ENCODE data around the gene ARRDC5. TPM values are rescaled to one million over a fixed set of nuclear protein-coding genes. Genes with fewer than 3 reads are reported as not detected.
A peak's percentile ranks its signal among the peaks of the same experiment; 100 is the strongest.

ARRDC5 gene
- total RNA-seq, 1 experiment from 2014 or later: not detected

DNA sequence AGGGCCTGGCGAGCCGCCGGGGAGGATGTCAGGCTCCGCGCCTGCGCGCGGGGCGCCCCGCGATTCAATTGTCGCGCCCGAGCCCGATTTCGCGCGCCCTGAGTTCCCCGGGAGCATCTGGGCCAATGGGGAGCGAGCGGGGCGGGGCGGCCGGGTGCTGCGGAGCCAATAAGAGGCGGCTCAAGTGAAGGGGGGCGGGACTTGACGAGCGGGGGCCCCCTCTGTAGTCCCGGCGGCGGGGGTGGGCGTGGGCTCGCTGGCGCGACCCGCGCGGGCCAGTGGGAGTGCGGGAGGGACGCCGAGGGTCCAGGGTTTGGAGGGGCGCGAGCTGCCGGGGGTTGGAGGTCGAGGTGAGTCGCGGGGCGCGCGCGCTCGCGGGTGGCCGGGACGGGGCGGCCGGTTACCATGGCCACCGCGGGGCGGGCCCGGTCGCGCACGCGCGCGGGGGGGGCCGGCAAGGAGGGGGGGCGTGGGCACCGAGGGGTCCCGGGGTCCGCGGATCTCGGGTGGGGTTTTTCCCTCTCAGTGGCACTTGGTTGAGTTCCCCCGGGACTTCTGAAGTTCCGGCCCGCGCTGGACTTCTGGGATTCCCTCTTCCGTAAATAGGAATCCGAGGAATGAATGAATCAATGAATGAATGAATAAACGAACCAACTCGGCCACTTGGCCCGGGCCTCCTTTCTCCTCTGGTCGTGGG is 7.3 kb upstream of the ARRDC5 start (continued):
- TF ChIP-seq HMGA2 (CRISPR knock-in tag; IDR thresholded peaks at IDR 0.05) (no peak), EMX1 (CRISPR knock-in tag; IDR thresholded peaks at IDR 0.05) (no peak), NFYB (CRISPR knock-in tag; conservative IDR thresholded peaks at IDR 0.05; ENCODE audit: low read depth) (peak; percentile 85), MYBL2 (CRISPR knock-in tag; IDR thresholded peaks at IDR 0.05) (no peak), ZNF232 (CRISPR knock-in tag; IDR thresholded peaks at IDR 0.05) (no peak), RORB (CRISPR knock-in tag; IDR thresholded peaks at IDR 0.05) (no peak), SMAD3 (CRISPR knock-in tag; IDR thresholded peaks at IDR 0.05; ENCODE audit: borderline replicate concordance) (no peak)
- TF ChIP-seq, protein P1, sequence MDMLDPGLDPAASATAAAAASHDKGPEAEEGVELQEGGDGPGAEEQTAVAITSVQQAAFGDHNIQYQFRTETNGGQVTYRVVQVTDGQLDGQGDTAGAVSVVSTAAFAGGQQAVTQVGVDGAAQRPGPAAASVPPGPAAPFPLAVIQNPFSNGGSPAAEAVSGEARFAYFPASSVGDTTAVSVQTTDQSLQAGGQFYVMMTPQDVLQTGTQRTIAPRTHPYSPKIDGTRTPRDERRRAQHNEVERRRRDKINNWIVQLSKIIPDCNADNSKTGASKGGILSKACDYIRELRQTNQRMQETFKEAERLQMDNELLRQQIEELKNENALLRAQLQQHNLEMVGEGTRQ (CRISPR knock-in tag; IDR thresholded peaks at IDR 0.05): no peak
- TF ChIP-seq, protein P2, sequence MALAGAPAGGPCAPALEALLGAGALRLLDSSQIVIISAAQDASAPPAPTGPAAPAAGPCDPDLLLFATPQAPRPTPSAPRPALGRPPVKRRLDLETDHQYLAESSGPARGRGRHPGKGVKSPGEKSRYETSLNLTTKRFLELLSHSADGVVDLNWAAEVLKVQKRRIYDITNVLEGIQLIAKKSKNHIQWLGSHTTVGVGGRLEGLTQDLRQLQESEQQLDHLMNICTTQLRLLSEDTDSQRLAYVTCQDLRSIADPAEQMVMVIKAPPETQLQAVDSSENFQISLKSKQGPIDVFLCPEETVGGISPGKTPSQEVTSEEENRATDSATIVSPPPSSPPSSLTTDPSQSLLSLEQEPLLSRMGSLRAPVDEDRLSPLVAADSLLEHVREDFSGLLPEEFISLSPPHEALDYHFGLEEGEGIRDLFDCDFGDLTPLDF (CRISPR knock-in tag; IDR thresholded peaks at IDR 0.05): no peak

DNA sequence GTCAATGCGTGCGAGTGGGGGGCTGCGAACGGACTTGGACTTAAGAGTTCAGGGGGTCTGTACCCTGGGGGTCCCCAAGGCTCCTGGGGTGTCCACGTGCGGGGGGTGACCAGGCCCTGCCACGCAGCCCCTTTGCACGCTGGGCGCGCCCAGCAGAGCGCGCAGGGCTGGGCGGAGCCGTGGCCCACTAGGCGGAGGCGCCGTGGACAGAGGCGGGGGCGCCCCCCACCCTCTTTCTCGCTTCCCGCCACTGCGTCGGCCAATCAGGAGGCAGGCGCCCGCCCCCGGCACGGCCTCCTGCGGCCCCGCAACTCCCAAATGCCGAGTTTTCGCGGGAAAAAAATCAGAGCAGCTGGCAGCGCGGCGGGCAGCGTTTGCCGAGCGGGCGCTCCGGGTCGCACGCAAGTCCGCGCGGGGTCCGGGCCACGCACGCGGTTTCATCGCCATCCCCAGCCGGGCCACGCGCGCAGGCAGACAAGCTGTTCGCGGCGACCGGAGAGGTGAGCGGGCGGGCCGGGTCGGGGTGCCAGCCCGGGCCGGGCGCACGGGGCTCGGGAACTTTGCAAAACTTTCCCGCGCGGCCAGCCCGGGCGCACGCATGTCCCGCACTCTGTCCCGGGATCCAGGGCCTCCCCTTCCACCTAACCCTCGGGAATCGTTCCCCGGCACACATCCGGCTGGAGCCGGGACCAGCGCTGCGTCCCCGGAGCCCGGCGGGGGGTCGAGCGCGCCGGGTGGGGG is 6.6 kb upstream of the ARRDC5 start, which contains the start of gene UHRF1:
Gene UHRF1, plus strand, starts transcription at position 346 of the 741 bp plus-strand sequence. CDS start 1,385 bp downstream, outside the sequence.
- ChIA-PET CTCF (interaction anchor here (0.7 kb wide), 2 partner anchors 58 to 99 kb away, joined by 3 to 4 read pairs; no protein-coding TSS in a partner anchor), POLR2A (no interaction called here)
- H3K27ac Mint-ChIP-seq: no peak within 1 kb of the TSS
- no peak for DNase-seq (ENCODE audit: low spot score)
- peak; percentile 14 for ATAC-seq
- H3K36me3 Mint-ChIP-seq: peaks cover 8% of the 10 kb centered on the region; the same call in 1 of the 2 replicates
- H3K27me3 Mint-ChIP-seq (ENCODE audit: low read depth): peaks cover 28% of the 10 kb centered on the region
- H3K4me1 Mint-ChIP-seq: peaks cover 22% of the 10 kb centered on the region
- no peaks in the 10 kb centered on the region for H3K9me3 Mint-ChIP-seq
- peak within 1 kb of the TSS; percentile 77 for H3K4me3 Mint-ChIP-seq
- TF ChIP-seq, protein P3, sequence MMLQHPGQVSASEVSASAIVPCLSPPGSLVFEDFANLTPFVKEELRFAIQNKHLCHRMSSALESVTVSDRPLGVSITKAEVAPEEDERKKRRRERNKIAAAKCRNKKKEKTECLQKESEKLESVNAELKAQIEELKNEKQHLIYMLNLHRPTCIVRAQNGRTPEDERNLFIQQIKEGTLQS (CRISPR knock-in tag; conservative IDR thresholded peaks at IDR 0.05): no peak
- TF ChIP-seq CREB1 (CRISPR knock-in tag; IDR thresholded peaks at IDR 0.05) (no peak), CBFB (CRISPR knock-in tag; IDR thresholded peaks at IDR 0.05; ENCODE audit: low read depth) (no peak), SP1 (CRISPR knock-in tag; conservative IDR thresholded peaks at IDR 0.05) (peak; percentile 36; the same call in 1 of the 2 replicates), ZBTB21 (CRISPR knock-in tag; IDR thresholded peaks at IDR 0.05; ENCODE audit: borderline replicate concordance) (no peak), NFATC4 (CRISPR knock-in tag; IDR thresholded peaks at IDR 0.05) (no peak), RORB (CRISPR knock-in tag; IDR thresholded peaks at IDR 0.05) (no peak), SMAD3 (CRISPR knock-in tag; IDR thresholded peaks at IDR 0.05; ENCODE audit: borderline replicate concordance) (no peak), ZNF416 (CRISPR knock-in tag; IDR thresholded peaks at IDR 0.05) (no peak), SMAD4 (CRISPR knock-in tag; IDR thresholded peaks at IDR 0.05) (no peak), FOXP1 (CRISPR knock-in tag; IDR thresholded peaks at IDR 0.05; ENCODE audit: borderline replicate concordance) (no peak), JUN (CRISPR knock-in tag; IDR thresholded peaks at IDR 0.05) (peak; percentile 24; the same call in 1 of the 2 replicates), HMGA2 (CRISPR knock-in tag; IDR thresholded peaks at IDR 0.05) (no peak)
- TF ChIP-seq, protein P4, sequence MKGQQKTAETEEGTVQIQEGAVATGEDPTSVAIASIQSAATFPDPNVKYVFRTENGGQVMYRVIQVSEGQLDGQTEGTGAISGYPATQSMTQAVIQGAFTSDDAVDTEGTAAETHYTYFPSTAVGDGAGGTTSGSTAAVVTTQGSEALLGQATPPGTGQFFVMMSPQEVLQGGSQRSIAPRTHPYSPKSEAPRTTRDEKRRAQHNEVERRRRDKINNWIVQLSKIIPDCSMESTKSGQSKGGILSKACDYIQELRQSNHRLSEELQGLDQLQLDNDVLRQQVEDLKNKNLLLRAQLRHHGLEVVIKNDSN (CRISPR knock-in tag; IDR thresholded peaks at IDR 0.05): no peak; the same call in 1 of the 2 replicates
- TF ChIP-seq, protein P2 (CRISPR knock-in tag; IDR thresholded peaks at IDR 0.05): peak; percentile 64; the same call in 1 of the 2 replicates
- TF ChIP-seq, protein P5, sequence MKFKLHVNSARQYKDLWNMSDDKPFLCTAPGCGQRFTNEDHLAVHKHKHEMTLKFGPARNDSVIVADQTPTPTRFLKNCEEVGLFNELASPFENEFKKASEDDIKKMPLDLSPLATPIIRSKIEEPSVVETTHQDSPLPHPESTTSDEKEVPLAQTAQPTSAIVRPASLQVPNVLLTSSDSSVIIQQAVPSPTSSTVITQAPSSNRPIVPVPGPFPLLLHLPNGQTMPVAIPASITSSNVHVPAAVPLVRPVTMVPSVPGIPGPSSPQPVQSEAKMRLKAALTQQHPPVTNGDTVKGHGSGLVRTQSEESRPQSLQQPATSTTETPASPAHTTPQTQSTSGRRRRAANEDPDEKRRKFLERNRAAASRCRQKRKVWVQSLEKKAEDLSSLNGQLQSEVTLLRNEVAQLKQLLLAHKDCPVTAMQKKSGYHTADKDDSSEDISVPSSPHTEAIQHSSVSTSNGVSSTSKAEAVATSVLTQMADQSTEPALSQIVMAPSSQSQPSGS (CRISPR knock-in tag; IDR thresholded peaks at IDR 0.05; ENCODE audit: borderline replicate concordance, low read depth): no peak
- TF ChIP-seq, protein P6, sequence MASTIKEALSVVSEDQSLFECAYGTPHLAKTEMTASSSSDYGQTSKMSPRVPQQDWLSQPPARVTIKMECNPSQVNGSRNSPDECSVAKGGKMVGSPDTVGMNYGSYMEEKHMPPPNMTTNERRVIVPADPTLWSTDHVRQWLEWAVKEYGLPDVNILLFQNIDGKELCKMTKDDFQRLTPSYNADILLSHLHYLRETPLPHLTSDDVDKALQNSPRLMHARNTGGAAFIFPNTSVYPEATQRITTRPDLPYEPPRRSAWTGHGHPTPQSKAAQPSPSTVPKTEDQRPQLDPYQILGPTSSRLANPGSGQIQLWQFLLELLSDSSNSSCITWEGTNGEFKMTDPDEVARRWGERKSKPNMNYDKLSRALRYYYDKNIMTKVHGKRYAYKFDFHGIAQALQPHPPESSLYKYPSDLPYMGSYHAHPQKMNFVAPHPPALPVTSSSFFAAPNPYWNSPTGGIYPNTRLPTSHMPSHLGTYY (CRISPR knock-in tag; IDR thresholded peaks at IDR 0.05): no peak
- TF ChIP-seq, protein P7, sequence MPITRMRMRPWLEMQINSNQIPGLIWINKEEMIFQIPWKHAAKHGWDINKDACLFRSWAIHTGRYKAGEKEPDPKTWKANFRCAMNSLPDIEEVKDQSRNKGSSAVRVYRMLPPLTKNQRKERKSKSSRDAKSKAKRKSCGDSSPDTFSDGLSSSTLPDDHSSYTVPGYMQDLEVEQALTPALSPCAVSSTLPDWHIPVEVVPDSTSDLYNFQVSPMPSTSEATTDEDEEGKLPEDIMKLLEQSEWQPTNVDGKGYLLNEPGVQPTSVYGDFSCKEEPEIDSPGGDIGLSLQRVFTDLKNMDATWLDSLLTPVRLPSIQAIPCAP (CRISPR knock-in tag; IDR thresholded peaks at IDR 0.05): peak; percentile 70; the same call in 1 of the 2 replicates
- TF ChIP-seq, protein P8, sequence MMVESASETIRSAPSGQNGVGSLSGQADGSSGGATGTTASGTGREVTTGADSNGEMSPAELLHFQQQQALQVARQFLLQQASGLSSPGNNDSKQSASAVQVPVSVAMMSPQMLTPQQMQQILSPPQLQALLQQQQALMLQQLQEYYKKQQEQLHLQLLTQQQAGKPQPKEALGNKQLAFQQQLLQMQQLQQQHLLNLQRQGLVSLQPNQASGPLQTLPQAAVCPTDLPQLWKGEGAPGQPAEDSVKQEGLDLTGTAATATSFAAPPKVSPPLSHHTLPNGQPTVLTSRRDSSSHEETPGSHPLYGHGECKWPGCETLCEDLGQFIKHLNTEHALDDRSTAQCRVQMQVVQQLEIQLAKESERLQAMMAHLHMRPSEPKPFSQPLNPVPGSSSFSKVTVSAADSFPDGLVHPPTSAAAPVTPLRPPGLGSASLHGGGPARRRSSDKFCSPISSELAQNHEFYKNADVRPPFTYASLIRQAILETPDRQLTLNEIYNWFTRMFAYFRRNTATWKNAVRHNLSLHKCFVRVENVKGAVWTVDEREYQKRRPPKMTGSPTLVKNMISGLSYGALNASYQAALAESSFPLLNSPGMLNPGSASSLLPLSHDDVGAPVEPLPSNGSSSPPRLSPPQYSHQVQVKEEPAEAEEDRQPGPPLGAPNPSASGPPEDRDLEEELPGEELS (CRISPR knock-in tag; IDR thresholded peaks at IDR 0.05): 0 out of 2 replicates have a peak, but pooled peaks have one; percentile 76

All from WTC11 (cell line).